Mucosa of stomach (tissue), 1 donor: ENCODE data around the gene THUMPD1.
"Not testable (repeated sequence)": the region's sequence is repeated elsewhere in the genome, so short reads cannot be mapped to it uniquely, and the experiment has no call there.

Experiments
- H3K27me3 ChIP-seq: one replicate; pipeline ENCODE4 v1.7.0; 2013; ENCODE audit warnings: mild to moderate bottlenecking, low read length; ENCODE audit not compliant: control insufficient read depth, insufficient read depth
- H3K36me3 ChIP-seq: one replicate; pipeline ENCODE4 v1.7.0; 2013; ENCODE audit warnings: low read length; ENCODE audit not compliant: control insufficient read depth, insufficient read depth
- H3K4me1 ChIP-seq: one replicate; pipeline ENCODE4 v1.7.0; 2013; ENCODE audit warnings: mild to moderate bottlenecking, low read length; ENCODE audit not compliant: control insufficient read depth, insufficient read depth
- H3K4me3 ChIP-seq: one replicate; pipeline ENCODE4 v1.7.0; 2013; ENCODE audit warnings: low read length
- H3K9ac ChIP-seq: one replicate; pipeline ENCODE4 v1.7.0; 2013; ENCODE audit warnings: mild to moderate bottlenecking, low read length, moderate library complexity
- H3K9me3 ChIP-seq: one replicate; pipeline ENCODE4 v1.7.0; 2013; ENCODE audit warnings: mild to moderate bottlenecking, low read length, moderate library complexity; ENCODE audit not compliant: control insufficient read depth
- donor health status: Pancreatic carcinoma.

Gene THUMPD1

GRCh38 chr16:20711277-20711911 lies 30.2 kb downstream of the THUMPD1 start:
- no peaks in the 10 kb centered on the region for H3K4me1 ChIP-seq
- no peaks in the 10 kb centered on the region for H3K9me3 ChIP-seq
- no peaks in the 10 kb centered on the region for H3K27me3 ChIP-seq
- H3K9ac ChIP-seq: no peak overlapping the region
- H3K36me3 ChIP-seq: no peaks in the 10 kb centered on the region
- no peak overlapping the region for H3K4me3 ChIP-seq

- not testable (repeated sequence) for H3K4me1 ChIP-seq, H3K9me3 ChIP-seq, H3K27me3 ChIP-seq, H3K4me3 ChIP-seq, H3K9ac ChIP-seq, H3K36me3 ChIP-seq
These were observed 33.5 kb downstream of the THUMPD1 start for GRCh38 chr16:20708129-20708528.

- Histone ChIP-seq H3K4me1 (no peaks in the 10 kb centered on the region), H3K9ac (no peak overlapping the region), H3K4me3 (no peak overlapping the region), H3K36me3 (no peaks in the 10 kb centered on the region), H3K27me3 (no peaks in the 10 kb centered on the region), H3K9me3 (no peaks in the 10 kb centered on the region)
These were observed 34.2 kb downstream of the THUMPD1 start for GRCh38 chr16:20707461-20707860.

- H3K36me3 ChIP-seq, H3K4me3 ChIP-seq, H3K4me1 ChIP-seq, H3K9ac ChIP-seq, H3K9me3 ChIP-seq, H3K27me3 ChIP-seq: not testable (repeated sequence)
These were observed 35.6 kb downstream of the THUMPD1 start for GRCh38 chr16:20705972-20706371.

GRCh38 chr16:20704281-20704680 lies 37.3 kb downstream of the THUMPD1 start:
- no peaks in the 10 kb centered on the region for H3K36me3 ChIP-seq
- H3K9ac ChIP-seq: no peak overlapping the region
- H3K4me1 ChIP-seq: no peaks in the 10 kb centered on the region
- no peaks in the 10 kb centered on the region for H3K27me3 ChIP-seq
- H3K4me3 ChIP-seq: no peak overlapping the region
- H3K9me3 ChIP-seq: no peaks in the 10 kb centered on the region

GRCh38 chr16:20701692-20702091 lies 39.9 kb downstream of the THUMPD1 start:
- not testable (repeated sequence) for H3K4me3 ChIP-seq, H3K36me3 ChIP-seq, H3K9me3 ChIP-seq, H3K9ac ChIP-seq, H3K27me3 ChIP-seq, H3K4me1 ChIP-seq

GRCh38 chr16:20696618-20697017 lies 45.0 kb downstream of the THUMPD1 start:
- Histone ChIP-seq H3K9ac (no peak overlapping the region), H3K27me3 (no peaks in the 10 kb centered on the region), H3K9me3 (no peaks in the 10 kb centered on the region), H3K4me1 (peaks cover 7% of the 10 kb centered on the region), H3K4me3 (no peak overlapping the region), H3K36me3 (no peaks in the 10 kb centered on the region)

- H3K27me3 ChIP-seq: no peaks in the 10 kb centered on the region
- H3K9me3 ChIP-seq: no peaks in the 10 kb centered on the region
- no peaks in the 10 kb centered on the region for H3K36me3 ChIP-seq
- no peak overlapping the region for H3K9ac ChIP-seq
- H3K4me3 ChIP-seq: no peak overlapping the region
- H3K4me1 ChIP-seq: peaks cover 7% of the 10 kb centered on the region
These were observed 46.6 kb downstream of the THUMPD1 start for GRCh38 chr16:20695024-20695423.

- not testable (repeated sequence) for H3K27me3 ChIP-seq
These were observed 47.5 kb downstream of the THUMPD1 start for GRCh38 chr16:20694096-20694495.

GRCh38 chr16:20689668-20690067 lies 52.0 kb downstream of the THUMPD1 start:
- peaks cover 7% of the 10 kb centered on the region for H3K4me1 ChIP-seq
- H3K27me3 ChIP-seq: no peaks in the 10 kb centered on the region
- H3K9me3 ChIP-seq: no peaks in the 10 kb centered on the region
- H3K4me3 ChIP-seq: no peak overlapping the region
- no peaks in the 10 kb centered on the region for H3K36me3 ChIP-seq
- H3K9ac ChIP-seq: no peak overlapping the region

More at GRCh38 chr16:20694096-20694495, 47.5 kb downstream of the THUMPD1 start:
- H3K4me3 ChIP-seq, H3K9ac ChIP-seq, H3K9me3 ChIP-seq, H3K36me3 ChIP-seq, H3K4me1 ChIP-seq: not testable (repeated sequence)

- Histone ChIP-seq H3K4me1 (no peaks in the 10 kb centered on the region), H3K9me3 (no peaks in the 10 kb centered on the region), H3K27me3 (no peaks in the 10 kb centered on the region), H3K9ac (no peak overlapping the region), H3K36me3 (no peaks in the 10 kb centered on the region), H3K4me3 (no peak overlapping the region)
These were observed 57.8 kb downstream of the THUMPD1 start for GRCh38 chr16:20683812-20684211.
